ENCODE data around the gene TFCP2L1. TPM values are rescaled to one million over a fixed set of nuclear protein-coding genes. Genes with fewer than 3 reads are reported as not detected.
A peak's percentile ranks its signal among the peaks of the same experiment; 100 is the strongest.
"Not testable (repeated sequence)": the region's sequence is repeated elsewhere in the genome, so short reads cannot be mapped to it uniquely, and the experiment has no call there.

Gene TFCP2L1, protein sequence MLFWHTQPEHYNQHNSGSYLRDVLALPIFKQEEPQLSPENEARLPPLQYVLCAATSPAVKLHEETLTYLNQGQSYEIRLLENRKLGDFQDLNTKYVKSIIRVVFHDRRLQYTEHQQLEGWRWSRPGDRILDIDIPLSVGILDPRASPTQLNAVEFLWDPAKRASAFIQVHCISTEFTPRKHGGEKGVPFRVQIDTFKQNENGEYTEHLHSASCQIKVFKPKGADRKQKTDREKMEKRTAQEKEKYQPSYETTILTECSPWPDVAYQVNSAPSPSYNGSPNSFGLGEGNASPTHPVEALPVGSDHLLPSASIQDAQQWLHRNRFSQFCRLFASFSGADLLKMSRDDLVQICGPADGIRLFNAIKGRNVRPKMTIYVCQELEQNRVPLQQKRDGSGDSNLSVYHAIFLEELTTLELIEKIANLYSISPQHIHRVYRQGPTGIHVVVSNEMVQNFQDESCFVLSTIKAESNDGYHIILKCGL
- total RNA-seq = not detected in 2 replicates

DNA sequence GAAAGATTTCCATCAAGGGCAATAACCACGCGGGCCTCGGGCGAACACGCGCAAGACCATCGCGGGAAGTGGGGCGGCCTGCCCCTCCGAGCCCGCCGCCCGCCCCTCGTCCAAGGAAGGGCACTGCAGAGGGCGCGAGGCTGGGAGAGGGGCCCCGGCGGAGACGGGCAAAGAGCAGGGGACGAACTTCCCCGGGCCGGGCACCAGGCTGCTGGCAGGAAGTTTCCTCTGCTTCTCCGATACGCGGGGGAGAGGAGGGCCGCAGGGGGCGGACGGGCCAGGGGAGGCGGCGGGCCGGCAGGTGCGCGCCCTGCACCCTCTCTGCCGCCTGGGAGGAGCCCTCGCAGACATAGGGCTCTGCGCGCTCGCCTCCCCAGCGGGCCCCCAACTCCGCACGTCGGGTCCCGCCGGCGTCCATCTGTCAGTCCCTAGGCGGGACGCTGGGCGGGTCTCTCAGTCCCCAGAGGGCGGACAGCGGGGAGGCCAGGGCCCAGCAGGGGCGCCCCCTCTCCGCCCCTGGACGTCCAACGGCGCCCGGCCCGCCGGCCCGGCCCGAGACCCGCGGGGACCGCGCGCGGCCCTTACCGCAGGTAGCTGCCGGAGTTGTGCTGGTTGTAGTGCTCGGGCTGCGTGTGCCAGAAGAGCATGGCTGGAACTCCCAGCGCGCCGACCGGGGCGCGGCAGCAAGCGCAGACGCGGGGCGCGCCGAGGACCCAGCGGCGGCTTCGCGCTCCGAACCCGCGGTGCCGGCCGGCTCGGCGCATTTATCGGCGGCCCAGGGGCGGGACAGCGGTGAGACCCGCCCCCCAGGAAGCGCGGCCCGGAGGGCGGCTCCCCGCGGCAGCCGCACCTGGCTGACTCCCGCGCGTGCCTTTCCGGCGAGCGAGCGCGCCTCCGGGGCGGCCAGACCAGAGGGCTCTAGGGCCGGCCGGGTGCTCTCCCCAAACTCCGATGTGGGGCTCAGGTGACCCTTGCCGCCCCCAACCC lies at the start of gene TFCP2L1:
TFCP2L1 (minus strand) TSS at position 740 of the 987 bp plus-strand sequence; CDS start at position 647, 93 bp downstream.
- DNase-seq (ENCODE audit: low read depth in 2 of 2) = peak in 1 of 2 donors; percentile 11

- peak in 1 of 2 donors; percentile 23 for DNase-seq (ENCODE audit: low read depth in 2 of 2)
Measured at GRCh38 chr2:121333834-121334558, 49.0 kb upstream of the TFCP2L1 start.

DNA sequence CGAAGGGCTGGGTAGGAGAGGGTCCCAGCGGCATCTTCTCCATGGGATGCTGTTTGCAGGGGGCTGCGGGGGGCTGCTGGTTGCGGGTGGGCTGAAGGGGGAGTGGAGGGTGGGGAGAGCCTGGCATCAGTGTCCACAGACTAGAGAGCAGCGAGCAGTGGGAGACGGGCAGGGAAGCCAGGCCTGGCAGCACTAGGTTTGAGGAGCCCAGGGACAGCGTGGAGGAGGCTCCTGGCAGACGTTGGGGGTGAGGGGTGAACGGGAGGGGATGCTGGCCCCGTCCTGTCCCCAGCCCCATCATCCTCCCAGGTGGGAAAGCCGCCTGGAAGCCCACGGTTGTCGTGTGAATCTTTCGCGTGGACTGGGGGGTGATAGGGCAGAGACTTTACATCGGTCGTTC lies 48.2 kb upstream of the TFCP2L1 start:
- no peak for DNase-seq (ENCODE audit: low read depth in 2 of 2)

- DNase-seq (ENCODE audit: low read depth in 2 of 2) = not testable (repeated sequence)
Measured at GRCh38 chr2:121331324-121331723, 46.3 kb upstream of the TFCP2L1 start.

DNA sequence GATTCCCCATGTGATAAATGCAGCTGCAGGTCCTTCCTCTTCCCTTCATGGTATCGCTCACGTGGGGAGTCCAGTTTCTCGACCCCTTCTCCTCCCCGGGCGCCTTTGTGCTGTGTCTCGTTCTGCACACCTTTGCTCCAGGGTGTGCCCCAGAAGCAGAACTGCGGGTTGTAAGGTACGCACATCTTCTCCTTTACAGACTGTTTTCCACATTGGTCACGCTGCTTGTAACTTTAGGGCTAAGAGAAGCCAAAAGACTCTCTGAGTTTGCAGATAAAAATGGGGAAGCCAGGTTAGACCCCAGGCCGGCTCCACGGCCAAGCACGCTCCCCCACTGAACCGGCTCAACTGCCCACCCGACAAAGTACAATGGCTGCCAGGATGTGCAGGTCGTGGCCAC lies 45.9 kb upstream of the TFCP2L1 start:
- no peak for DNase-seq (ENCODE audit: low read depth in 2 of 2)

DNA sequence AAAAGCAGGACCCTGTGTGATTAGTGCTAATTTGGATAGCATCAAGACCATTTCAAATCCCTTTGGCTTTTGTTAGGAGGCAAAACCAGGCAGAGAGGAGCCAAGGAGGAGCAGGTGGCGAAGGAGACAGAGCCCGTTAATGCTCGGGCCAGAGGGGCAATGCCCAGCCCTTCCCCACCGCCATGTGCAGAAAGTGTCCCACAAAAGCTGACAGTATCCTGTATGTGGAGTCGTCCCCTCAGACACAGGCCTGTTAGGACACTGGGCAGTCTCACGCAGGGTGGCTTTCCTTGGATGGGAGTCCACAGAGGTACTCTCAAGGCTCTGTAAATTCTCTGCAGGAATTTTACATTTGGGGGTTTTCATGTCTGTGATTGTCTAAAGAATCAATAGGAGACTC lies 44.8 kb upstream of the TFCP2L1 start:
- DNase-seq (ENCODE audit: low read depth in 2 of 2) = no peak

GRCh38 chr2:121326628-121327027 lies 41.6 kb upstream of the TFCP2L1 start:
- no peak for DNase-seq (ENCODE audit: low read depth in 2 of 2)

DNA sequence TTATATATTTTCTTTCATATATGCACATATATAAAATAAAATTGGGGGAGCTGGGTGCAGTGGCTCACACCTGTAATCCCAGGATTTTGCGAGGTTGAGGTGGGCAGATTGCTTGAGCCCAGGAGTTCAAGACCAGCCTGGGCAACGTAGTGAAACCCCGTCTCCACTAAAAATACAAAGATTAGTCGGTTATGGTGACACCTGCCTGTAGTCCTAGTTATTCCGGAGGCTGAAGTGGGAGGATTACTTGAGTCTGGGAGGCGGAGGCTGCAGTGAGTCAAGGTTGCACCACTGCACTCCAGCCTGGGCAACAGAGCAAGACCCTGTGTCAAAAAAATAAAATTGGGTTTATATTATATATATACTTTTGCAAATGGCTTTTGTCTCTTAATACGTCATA lies 39.6 kb upstream of the TFCP2L1 start:
- no peak for DNase-seq (ENCODE audit: low read depth in 2 of 2)

DNA sequence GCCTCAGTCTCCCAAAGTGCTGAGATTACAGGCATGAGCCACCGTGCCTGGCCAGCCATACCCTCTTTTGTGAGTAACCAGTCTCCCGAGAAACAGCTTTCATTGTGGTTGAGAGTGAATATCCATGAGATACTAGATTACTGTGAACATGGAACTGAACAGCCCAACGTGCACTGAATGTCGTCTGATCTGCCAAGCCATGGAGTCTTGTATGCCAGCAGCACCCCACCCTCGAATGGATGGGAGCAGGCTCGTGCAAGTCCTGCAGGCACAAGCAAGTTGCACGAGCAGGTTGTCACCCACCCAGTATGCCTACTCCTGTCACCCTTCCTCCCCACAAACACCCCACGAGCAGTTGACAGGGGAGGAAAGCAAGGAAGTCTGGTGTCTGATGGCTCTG lies 36.5 kb upstream of the TFCP2L1 start:
- no peak for DNase-seq (ENCODE audit: low read depth in 2 of 2)

GRCh38 chr2:121319941-121320340 lies 34.9 kb upstream of the TFCP2L1 start:
- no peak for DNase-seq (ENCODE audit: low read depth in 2 of 2)

DNA sequence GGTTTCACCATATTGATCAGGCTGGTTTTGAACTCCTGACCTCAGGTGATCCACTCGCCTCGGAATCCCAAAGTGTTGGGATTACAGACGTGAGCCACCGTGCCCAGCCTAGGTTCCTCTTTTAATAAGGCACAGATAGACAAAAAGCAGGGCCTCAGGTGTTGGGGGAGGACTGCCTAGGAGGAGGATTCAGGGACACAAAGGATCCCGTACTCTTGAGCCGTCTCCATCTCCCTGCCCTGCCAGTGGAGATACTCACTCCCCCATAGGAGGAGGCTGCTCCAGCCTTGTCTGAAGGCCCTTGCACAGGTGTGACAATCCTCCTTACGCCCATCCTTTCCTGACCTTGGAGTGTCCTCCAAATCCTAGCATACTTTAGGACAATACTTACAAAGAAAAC lies 32.0 kb upstream of the TFCP2L1 start:
- no peak for DNase-seq (ENCODE audit: low read depth in 2 of 2)

DNA sequence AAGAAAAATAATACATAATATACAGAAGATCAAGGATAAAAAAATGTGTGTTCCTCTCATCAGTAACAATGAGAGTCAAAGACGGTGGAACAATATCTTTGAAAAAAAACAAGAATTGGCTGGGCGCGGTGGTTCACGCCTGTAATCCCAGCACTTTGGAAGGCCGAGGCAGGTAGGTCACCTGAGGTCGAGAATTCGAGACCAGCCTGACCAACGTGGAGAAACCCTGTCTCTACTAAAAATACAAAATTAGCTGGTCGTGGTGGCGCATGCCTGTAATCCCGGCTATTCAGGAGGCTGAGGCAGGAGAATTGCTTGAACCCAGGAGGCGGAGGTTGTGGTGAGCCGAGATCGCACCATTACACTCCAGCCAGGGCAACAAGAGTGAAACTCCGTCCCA lies 28.7 kb upstream of the TFCP2L1 start:
- DNase-seq (ENCODE audit: low read depth in 2 of 2) = not testable (repeated sequence)

DNA sequence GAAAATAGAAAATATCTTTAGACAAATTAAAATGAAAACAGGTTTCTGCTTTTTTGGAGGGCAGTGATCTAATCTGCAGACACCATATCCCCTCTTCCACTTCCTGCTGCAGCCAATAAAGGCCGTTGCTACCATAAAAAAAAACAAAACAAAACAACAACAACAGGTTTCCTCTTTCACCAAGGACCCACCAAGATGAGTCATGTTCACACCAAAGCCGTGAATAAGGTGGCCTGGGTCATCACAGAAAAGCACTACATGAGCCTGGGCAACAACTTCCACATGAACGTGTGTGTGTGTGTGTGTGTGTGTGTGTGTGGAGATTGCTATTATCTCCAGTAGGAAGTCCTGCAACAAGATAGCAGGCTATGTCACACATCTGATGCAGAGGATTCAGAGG lies 24.8 kb upstream of the TFCP2L1 start:
- DNase-seq (ENCODE audit: low read depth in 2 of 2) = peak; percentile 38 to 41

DNA sequence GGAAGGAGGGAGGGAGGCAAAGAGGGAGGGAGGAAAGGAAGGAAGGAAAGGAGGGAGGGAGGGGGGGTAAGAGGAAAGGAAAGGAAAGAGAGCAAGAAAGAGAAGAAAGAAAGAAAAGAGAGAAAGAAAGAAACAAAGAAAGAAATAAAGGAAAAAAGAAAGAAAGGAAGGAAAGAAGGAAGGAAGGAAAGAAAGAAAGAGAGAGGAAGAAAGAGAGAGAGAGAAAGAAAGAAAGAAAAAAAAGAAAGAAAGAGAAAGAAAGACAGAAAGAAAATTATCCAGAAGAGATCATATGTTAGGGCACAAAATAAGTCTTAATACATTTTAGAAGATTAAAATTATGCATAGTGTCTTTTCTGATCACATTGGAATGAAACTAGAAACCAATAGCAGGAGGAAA lies 24.3 kb upstream of the TFCP2L1 start:
- DNase-seq (ENCODE audit: low read depth in 2 of 2) = no peak

DNA sequence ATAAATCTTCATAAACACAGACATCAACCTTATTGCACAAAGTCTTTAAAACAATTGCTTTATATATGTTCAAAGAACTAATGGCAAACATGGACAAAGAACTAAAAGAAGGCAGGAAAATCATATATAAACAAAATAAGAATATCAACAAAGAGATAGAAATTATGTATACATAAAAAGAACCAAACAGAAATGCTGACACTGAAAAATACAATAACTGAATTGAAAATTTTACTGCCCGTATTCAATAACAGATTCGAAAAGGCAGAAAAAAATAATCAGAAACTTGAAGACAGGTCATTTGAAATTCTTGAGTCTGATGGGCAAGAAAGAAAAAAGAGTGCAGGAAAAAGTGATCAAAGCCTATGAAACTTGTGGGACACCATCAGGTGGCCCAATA lies 22.0 kb upstream of the TFCP2L1 start:
- DNase-seq (ENCODE audit: low read depth in 2 of 2) = no peak

GRCh38 chr2:121304941-121305340 lies 19.9 kb upstream of the TFCP2L1 start:
- no peak for DNase-seq (ENCODE audit: low read depth in 2 of 2)

GRCh38 chr2:121303531-121304263 lies 18.7 kb upstream of the TFCP2L1 start:
- no peak for DNase-seq (ENCODE audit: low read depth in 2 of 2)

GRCh38 chr2:121301190-121301589 lies 16.2 kb upstream of the TFCP2L1 start:
- not testable (repeated sequence) for DNase-seq (ENCODE audit: low read depth in 2 of 2)

DNA sequence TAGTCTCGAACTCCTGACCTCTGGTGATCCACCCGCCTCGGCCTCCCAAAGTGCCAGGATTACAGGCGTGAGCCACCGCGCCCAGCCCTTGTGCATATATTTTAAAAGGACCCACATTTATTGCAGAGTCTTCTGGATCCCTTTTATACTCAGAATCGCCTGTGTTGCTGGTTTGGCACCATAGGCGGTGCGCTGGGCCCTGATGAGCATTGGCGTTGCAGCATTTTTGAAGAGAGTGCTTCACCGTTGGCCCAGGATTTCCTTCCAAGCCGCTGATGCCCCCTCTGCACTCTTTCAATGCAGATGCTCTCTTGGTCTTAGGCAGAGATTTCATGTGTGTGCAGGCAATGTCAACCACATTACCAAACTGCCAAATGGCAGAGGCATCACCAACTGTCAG lies 13.5 kb upstream of the TFCP2L1 start:
- DNase-seq (ENCODE audit: low read depth in 2 of 2) = no peak

- DNase-seq (ENCODE audit: low read depth in 2 of 2) = not testable (repeated sequence)
Measured at GRCh38 chr2:121297866-121298265, 12.9 kb upstream of the TFCP2L1 start.
